KMS-11 (cell line): ENCODE data around the gene C1RL.

Experiments
- H2AFZ ChIP-seq: fragments of 200-600 bp; sonication (generic); 2 replicates; pipeline ENCODE4 v1.6.1; 2016; ENCODE audit warnings: antibody characterized with exemption, mixed run types, low read depth
- H3K27ac ChIP-seq: fragments of 200-600 bp; sonication (generic); 2 replicates; pipeline ENCODE4 v1.6.1; 2016; ENCODE audit warnings: mild to moderate bottlenecking, mixed run types
- H3K27me3 ChIP-seq: fragments of 200-600 bp; sonication (generic); 2 replicates; pipeline ENCODE4 v1.6.1; 2017; ENCODE audit warnings: mild to moderate bottlenecking, low read depth, mixed run types, moderate library complexity; ENCODE audit not compliant: insufficient read depth
- H3K36me3 ChIP-seq: fragments of 200-600 bp; sonication (generic); 2 replicates; pipeline ENCODE4 v1.6.1; 2017; ENCODE audit warnings: mild to moderate bottlenecking, mixed run types; ENCODE audit not compliant: insufficient read depth
- H3K4me1 ChIP-seq: fragments of 200-600 bp; sonication (generic); 2 replicates; pipeline ENCODE4 v1.6.1; 2016; ENCODE audit warnings: mild to moderate bottlenecking, low read depth, mixed run types; ENCODE audit not compliant: poor library complexity, severe bottlenecking
- H3K4me2 ChIP-seq: fragments of 200-600 bp; sonication (generic); 2 replicates; pipeline ENCODE4 v1.7.0; 2016; ENCODE audit warnings: mild to moderate bottlenecking, mixed run types
- H3K4me3 ChIP-seq: fragments of 200-600 bp; sonication (generic); IDR thresholded peaks from 2 replicates; pipeline ENCODE4 v1.6.1; 2017; ENCODE audit warnings: low read depth, low read length, mixed read lengths; ENCODE audit not compliant: insufficient read depth
- H3K79me2 ChIP-seq: fragments of 200-600 bp; sonication (generic); 2 replicates; pipeline ENCODE4 v1.6.1; 2016; ENCODE audit warnings: low read depth, mixed run types; ENCODE audit not compliant: insufficient read depth
- H3K9ac ChIP-seq: fragments of 200-600 bp; sonication (generic); 2 replicates; pipeline ENCODE4 v1.6.1; 2016; ENCODE audit warnings: mild to moderate bottlenecking, mixed run types
- H4K20me1 ChIP-seq: fragments of 200-600 bp; sonication (generic); 2 replicates; pipeline ENCODE4 v1.6.1; 2016; ENCODE audit warnings: mild to moderate bottlenecking, mixed run types; ENCODE audit not compliant: insufficient read depth
- TF ChIP-seq, protein P1 (sequence below): fragments of 200-600 bp; sonication (generic); conservative IDR thresholded peaks from 2 replicates; pipeline ENCODE4 v1.6.1; 2017; ENCODE audit warnings: low read depth, mild to moderate bottlenecking, antibody characterized with exemption, low read length, moderate library complexity, mixed read lengths

Gene C1RL, protein sequence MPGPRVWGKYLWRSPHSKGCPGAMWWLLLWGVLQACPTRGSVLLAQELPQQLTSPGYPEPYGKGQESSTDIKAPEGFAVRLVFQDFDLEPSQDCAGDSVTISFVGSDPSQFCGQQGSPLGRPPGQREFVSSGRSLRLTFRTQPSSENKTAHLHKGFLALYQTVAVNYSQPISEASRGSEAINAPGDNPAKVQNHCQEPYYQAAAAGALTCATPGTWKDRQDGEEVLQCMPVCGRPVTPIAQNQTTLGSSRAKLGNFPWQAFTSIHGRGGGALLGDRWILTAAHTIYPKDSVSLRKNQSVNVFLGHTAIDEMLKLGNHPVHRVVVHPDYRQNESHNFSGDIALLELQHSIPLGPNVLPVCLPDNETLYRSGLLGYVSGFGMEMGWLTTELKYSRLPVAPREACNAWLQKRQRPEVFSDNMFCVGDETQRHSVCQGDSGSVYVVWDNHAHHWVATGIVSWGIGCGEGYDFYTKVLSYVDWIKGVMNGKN

DNA sequence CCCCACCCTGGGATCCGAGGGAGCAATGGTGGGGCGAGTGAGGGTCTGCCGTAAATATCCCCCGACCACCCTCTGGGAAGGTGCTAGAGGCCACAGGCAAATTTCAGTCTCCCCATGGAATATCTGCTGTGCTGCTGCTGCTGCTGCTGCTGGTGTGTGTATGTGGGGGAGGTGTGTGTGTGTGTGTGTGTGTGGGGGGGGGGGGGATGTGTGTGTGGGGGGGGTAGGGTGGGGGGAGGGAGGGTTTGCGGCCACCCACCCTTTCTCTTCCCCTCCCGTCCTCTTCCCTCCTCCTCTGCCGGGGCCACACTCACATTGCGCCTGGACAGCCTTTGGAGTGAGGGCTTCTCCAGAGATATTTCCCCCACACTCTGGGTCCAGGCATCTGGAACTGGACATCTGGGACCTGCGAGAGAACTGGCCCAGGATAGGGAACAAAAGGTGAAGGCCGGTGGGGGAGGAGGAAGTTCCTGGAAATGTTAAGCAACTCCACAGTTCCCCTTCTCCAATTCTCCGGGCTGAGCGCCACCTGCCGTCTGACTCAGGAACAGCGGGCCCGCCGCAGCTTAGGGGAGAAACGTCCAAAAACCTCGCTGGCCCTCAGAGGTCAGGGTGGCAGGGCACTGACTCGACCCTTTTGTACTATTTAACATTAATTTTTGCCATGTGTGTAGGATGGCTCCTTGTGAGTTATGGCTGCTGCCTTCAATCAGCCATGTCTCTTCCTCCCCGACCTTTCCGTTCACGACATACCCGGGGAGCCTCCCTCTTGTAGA lies at the start of gene C1RL:
Gene C1RL (minus strand): TSS at position 419 of the 776 bp plus-strand sequence. CDS start 34 bp downstream, at position 385.
- Histone ChIP-seq H2AFZ (peak within 1 kb of the TSS; percentile 87), H4K20me1 (no peaks in the 10 kb centered on the region), H3K27ac (peak within 1 kb of the TSS; percentile 78), H3K27me3 (no peaks in the 10 kb centered on the region), H3K79me2 (0 out of 2 replicates have a peak, but pooled peaks cover 4% of the 10 kb centered on the region), H3K9ac (peak within 1 kb of the TSS; percentile 83), H3K4me1 (peaks cover 18% of the 10 kb centered on the region), H3K4me2 (peak within 1 kb of the TSS; percentile 83), H3K36me3 (no peaks in the 10 kb centered on the region), H3K4me3 (no peak within 1 kb of the TSS)
- TF ChIP-seq, protein P1, sequence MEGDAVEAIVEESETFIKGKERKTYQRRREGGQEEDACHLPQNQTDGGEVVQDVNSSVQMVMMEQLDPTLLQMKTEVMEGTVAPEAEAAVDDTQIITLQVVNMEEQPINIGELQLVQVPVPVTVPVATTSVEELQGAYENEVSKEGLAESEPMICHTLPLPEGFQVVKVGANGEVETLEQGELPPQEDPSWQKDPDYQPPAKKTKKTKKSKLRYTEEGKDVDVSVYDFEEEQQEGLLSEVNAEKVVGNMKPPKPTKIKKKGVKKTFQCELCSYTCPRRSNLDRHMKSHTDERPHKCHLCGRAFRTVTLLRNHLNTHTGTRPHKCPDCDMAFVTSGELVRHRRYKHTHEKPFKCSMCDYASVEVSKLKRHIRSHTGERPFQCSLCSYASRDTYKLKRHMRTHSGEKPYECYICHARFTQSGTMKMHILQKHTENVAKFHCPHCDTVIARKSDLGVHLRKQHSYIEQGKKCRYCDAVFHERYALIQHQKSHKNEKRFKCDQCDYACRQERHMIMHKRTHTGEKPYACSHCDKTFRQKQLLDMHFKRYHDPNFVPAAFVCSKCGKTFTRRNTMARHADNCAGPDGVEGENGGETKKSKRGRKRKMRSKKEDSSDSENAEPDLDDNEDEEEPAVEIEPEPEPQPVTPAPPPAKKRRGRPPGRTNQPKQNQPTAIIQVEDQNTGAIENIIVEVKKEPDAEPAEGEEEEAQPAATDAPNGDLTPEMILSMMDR, result peak; percentile 84

DNA sequence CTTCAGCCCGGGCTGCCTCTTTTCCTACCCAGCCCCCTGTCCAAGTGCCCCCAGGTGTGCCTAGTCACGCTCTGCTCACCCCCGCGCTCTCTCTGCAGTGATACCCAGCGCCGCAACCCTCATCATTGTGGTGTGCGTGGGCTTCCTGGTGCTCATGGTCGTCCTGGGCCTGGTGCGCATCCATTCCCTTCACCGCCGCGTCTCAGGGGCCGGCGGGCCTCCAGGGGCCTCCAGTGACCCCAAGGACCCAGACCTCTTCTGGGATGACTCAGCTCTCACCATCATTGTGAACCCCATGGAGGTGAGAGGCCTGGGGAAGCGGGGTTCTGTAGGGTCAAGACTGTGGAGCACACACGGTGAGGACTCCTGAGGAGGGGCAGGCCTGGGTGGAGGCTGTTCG lies 48.4 kb upstream of the C1RL start:
- TF ChIP-seq, protein P1, result no peak
- Histone ChIP-seq H3K27ac (no peak overlapping the region), H3K36me3 (no peaks in the 10 kb centered on the region)

DNA sequence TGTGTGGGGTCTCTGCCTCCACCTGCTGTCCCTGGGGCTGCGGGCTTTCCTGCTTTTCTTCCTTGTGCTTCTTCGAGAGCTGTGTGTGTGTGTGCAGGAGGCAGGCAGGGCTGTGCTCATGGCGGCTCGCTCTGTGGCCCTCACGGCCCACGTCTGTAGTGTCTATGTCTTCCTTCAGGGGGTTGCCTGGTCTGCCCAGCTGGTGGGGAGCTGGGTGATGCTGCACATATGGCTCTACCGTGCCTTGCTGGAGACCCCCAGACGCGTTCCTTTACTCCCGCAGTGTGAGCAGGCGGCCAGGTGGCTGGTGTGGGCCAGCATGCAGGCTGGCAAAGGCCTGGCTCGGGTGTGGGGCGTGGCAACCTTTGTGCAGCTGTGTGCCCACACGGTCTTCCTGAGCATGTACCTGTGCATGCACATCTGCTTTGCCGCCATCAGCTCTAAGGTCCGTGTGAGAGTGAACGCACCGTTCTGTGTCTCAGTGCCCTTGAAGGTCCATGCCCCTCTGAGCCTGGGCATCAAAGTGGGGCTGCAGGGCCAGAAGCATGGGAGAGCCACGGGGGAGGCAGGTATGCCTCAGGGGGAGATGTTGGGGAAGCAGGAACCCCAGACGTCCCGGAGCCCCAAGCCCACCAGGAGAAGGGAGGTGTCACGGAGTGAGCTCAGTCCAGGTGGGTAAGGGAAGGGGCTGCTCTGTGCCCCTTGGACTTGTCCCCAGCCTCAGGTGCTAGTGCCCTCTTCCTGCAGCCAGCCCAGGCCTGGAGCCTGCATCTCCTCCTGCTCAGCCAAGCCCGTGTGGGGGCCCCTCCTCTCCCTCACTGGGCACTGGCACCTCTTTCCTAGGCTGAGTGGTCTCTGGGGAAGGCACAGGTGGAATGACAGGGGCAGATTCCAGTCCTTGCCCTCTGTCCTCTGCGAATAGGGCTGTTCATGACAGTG lies 47.5 kb upstream of the C1RL start:
- Histone ChIP-seq H3K4me2 (no peak overlapping the region), H3K79me2 (no peaks in the 10 kb centered on the region), H3K4me1 (no peaks in the 10 kb centered on the region), H3K4me3 (no peak overlapping the region), H4K20me1 (no peaks in the 10 kb centered on the region), H3K9ac (no peak overlapping the region), H3K27ac (no peak overlapping the region), H3K27me3 (no peaks in the 10 kb centered on the region), H3K36me3 (no peaks in the 10 kb centered on the region), H2AFZ (no peak overlapping the region)
- TF ChIP-seq, protein P1, result no peak

More for the DNA sequence above, 48.4 kb upstream of the C1RL start:
- H3K4me3 ChIP-seq, result no peak overlapping the region
- H4K20me1 ChIP-seq, result no peaks in the 10 kb centered on the region
- no peak overlapping the region for H3K9ac ChIP-seq
- no peaks in the 10 kb centered on the region for H3K79me2 ChIP-seq
- H2AFZ ChIP-seq, result no peak overlapping the region
- H3K4me2 ChIP-seq, result no peak overlapping the region
- no peaks in the 10 kb centered on the region for H3K4me1 ChIP-seq
- H3K27me3 ChIP-seq, result no peaks in the 10 kb centered on the region

DNA sequence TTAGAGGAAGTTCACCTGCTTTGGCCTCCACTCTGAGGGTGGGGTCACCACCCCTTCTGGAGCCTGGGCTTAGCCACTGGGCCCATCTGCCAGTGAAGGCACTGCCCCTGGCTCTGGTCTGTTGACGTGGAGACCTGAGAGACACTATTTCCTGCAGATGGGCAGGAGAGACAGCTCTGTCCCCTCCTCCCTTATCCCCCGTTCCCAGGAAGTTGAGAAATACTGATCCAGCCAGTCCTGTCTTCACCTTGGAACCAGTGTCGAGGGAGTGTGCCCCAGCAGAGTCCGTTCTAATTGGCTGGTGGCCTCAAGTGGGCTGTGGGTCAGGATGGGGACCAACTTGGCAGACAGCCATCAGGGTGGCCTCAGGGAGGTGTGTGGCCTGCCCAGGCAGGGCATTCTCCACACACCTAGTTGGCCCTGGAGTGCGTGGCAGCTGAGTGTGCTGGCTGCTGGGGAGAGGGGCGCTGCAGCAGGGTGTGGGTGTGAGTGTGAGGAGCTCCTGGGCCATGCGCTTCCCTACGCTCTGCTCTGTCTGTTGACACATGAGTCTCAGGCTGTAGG lies 46.5 kb upstream of the C1RL start:
- Histone ChIP-seq H3K4me3 (no peak overlapping the region), H2AFZ (no peak overlapping the region), H3K9ac (no peak overlapping the region), H3K27me3 (no peaks in the 10 kb centered on the region), H3K79me2 (no peaks in the 10 kb centered on the region), H3K4me1 (no peaks in the 10 kb centered on the region), H4K20me1 (no peaks in the 10 kb centered on the region), H3K4me2 (no peak overlapping the region), H3K27ac (no peak overlapping the region), H3K36me3 (no peaks in the 10 kb centered on the region)
- TF ChIP-seq, protein P1, result no peak
